ENCODE measurements around the gene GNG8. TPM values are rescaled to one million over a fixed set of nuclear protein-coding genes. Genes with fewer than 3 reads are reported as not detected.

Gene GNG8
- total and polyA plus RNA-seq, 9 of the 15 experiments (the other 6 are each of a cell fraction or from before 2014, with no cell fraction given): 1.3 TPM; not detected in 8

DNA sequence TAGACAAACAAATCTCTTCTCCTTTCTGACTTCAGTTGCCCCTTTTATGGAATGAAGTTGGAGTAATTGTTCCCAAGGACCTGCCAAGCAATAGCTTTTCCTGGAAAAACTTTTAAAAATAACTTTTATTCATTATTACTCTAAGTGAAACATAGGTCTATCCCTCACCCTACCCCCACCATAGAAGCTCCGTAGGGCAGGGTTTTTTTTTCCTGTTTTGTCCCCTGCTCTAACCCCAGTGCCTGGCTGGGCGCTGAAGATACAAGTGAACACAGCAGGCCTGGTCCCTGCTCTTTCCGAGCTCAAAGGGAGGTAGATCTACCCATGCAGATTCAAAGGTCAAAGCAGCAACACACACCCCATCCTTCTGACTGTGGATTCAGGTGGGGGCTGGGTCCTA, 8.7 kb upstream of the GNG8 start (continued):
- TF ChIP-seq ZBTB40 (IDR thresholded peaks at IDR 0.05): no peak
- TF ChIP-seq ZBTB40 (CRISPR knock-in tag; IDR thresholded peaks at IDR 0.05): no peak
- TF ChIP-seq, protein P1, sequence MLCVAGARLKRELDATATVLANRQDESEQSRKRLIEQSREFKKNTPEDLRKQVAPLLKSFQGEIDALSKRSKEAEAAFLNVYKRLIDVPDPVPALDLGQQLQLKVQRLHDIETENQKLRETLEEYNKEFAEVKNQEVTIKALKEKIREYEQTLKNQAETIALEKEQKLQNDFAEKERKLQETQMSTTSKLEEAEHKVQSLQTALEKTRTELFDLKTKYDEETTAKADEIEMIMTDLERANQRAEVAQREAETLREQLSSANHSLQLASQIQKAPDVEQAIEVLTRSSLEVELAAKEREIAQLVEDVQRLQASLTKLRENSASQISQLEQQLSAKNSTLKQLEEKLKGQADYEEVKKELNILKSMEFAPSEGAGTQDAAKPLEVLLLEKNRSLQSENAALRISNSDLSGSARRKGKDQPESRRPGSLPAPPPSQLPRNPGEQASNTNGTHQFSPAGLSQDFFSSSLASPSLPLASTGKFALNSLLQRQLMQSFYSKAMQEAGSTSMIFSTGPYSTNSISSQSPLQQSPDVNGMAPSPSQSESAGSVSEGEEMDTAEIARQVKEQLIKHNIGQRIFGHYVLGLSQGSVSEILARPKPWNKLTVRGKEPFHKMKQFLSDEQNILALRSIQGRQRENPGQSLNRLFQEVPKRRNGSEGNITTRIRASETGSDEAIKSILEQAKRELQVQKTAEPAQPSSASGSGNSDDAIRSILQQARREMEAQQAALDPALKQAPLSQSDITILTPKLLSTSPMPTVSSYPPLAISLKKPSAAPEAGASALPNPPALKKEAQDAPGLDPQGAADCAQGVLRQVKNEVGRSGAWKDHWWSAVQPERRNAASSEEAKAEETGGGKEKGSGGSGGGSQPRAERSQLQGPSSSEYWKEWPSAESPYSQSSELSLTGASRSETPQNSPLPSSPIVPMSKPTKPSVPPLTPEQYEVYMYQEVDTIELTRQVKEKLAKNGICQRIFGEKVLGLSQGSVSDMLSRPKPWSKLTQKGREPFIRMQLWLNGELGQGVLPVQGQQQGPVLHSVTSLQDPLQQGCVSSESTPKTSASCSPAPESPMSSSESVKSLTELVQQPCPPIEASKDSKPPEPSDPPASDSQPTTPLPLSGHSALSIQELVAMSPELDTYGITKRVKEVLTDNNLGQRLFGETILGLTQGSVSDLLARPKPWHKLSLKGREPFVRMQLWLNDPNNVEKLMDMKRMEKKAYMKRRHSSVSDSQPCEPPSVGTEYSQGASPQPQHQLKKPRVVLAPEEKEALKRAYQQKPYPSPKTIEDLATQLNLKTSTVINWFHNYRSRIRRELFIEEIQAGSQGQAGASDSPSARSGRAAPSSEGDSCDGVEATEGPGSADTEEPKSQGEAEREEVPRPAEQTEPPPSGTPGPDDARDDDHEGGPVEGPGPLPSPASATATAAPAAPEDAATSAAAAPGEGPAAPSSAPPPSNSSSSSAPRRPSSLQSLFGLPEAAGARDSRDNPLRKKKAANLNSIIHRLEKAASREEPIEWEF (CRISPR knock-in tag; IDR thresholded peaks at IDR 0.05): no peak
- no peak for TF ChIP-seq PHB (CRISPR knock-in tag; IDR thresholded peaks at IDR 0.05)
- no peak for TF ChIP-seq RBM22 (IDR thresholded peaks at IDR 0.05; ENCODE audit: low read depth, low read length, poor library complexity, severe bottlenecking)
- TF ChIP-seq, protein P2, sequence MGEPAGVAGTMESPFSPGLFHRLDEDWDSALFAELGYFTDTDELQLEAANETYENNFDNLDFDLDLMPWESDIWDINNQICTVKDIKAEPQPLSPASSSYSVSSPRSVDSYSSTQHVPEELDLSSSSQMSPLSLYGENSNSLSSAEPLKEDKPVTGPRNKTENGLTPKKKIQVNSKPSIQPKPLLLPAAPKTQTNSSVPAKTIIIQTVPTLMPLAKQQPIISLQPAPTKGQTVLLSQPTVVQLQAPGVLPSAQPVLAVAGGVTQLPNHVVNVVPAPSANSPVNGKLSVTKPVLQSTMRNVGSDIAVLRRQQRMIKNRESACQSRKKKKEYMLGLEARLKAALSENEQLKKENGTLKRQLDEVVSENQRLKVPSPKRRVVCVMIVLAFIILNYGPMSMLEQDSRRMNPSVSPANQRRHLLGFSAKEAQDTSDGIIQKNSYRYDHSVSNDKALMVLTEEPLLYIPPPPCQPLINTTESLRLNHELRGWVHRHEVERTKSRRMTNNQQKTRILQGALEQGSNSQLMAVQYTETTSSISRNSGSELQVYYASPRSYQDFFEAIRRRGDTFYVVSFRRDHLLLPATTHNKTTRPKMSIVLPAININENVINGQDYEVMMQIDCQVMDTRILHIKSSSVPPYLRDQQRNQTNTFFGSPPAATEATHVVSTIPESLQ (CRISPR knock-in tag; IDR thresholded peaks at IDR 0.05): no peak
- TF ChIP-seq CEBPB (tag; IDR thresholded peaks at IDR 0.05): no peak

All from K562 (cell line).